GM06990 (cell line): ENCODE measurements around the gene ADAMTSL1.

Experiments
- DNase-seq: peaks from one replicate; pipeline ENCODE4 v3.0.0-alpha.2; 2011; ENCODE audit not compliant: insufficient read length; ENCODE audit errors: extremely low read depth
- H3K27me3 ChIP-seq: replicated peaks from 2 replicates; pipeline ENCODE4 v1.6.0; 2011; ENCODE audit warnings: low read length; ENCODE audit not compliant: control insufficient read depth, insufficient read depth
- H3K36me3 ChIP-seq: 2 replicates; pipeline ENCODE4 v1.5.1; 2011; ENCODE audit warnings: low read length; ENCODE audit not compliant: control insufficient read depth, insufficient read depth
- H3K4me3 ChIP-seq: replicated peaks from 2 replicates; pipeline ENCODE4 v1.5.1; 2011; ENCODE audit warnings: low read depth, mild to moderate bottlenecking, control low read depth, low read length
- TF ChIP-seq, protein P1 (sequence below): IDR thresholded peaks from 2 replicates; pipeline ENCODE4 v1.5.1; 2011; ENCODE audit warnings: low read length, control low read depth, mild to moderate bottlenecking, inconsistent platforms; ENCODE audit not compliant: insufficient read depth, poor library complexity, severe bottlenecking

Gene ADAMTSL1

DNA sequence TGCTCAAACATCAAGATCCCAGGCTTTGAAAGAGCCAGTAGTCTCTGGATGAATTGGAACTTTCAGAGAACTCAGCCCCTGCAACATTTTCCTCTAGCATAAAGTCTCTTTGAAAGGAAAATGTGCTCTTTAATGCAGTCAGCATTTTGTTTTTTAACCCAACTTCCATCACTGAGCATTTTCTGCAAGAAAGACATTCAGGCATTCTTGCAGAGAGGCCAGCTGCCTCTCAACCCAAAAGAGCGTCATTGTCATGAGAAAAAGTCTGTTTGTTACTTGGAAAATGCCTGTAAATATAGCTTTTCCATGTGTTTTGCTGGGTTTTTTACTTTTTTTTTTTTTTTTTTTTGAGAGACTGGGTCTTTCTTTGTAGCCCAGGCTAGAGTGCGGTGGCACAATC lies 225.0 kb downstream of the ADAMTSL1 start:
- TF ChIP-seq, protein P1, sequence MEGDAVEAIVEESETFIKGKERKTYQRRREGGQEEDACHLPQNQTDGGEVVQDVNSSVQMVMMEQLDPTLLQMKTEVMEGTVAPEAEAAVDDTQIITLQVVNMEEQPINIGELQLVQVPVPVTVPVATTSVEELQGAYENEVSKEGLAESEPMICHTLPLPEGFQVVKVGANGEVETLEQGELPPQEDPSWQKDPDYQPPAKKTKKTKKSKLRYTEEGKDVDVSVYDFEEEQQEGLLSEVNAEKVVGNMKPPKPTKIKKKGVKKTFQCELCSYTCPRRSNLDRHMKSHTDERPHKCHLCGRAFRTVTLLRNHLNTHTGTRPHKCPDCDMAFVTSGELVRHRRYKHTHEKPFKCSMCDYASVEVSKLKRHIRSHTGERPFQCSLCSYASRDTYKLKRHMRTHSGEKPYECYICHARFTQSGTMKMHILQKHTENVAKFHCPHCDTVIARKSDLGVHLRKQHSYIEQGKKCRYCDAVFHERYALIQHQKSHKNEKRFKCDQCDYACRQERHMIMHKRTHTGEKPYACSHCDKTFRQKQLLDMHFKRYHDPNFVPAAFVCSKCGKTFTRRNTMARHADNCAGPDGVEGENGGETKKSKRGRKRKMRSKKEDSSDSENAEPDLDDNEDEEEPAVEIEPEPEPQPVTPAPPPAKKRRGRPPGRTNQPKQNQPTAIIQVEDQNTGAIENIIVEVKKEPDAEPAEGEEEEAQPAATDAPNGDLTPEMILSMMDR = no peak
- no peaks in the 10 kb centered on the region for H3K27me3 ChIP-seq
- DNase-seq = no peak
- no peak overlapping the region for H3K4me3 ChIP-seq
- no peaks in the 10 kb centered on the region for H3K36me3 ChIP-seq

DNA sequence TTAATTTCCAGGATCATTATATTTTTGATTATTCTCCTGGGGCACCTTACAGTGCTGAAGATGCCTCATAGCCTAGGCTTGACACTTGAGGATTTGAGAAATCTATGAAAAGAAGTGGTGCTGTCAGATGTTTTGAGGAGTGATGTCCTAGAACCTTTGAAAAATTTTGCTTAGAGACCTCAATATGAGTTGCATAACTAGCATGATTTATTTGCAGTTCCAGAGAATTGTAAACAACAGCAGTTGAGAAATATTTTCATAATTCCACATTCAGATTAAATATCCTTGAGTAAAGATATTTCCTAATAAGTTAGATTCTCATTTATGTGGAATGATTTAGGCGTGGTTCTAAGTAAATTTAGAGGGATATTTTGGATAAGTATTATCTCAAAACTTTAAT lies 225.8 kb downstream of the ADAMTSL1 start:
- no peak for DNase-seq
- TF ChIP-seq, protein P1 = no peak
- no peaks in the 10 kb centered on the region for H3K36me3 ChIP-seq
- no peaks in the 10 kb centered on the region for H3K27me3 ChIP-seq
- no peak overlapping the region for H3K4me3 ChIP-seq

DNA sequence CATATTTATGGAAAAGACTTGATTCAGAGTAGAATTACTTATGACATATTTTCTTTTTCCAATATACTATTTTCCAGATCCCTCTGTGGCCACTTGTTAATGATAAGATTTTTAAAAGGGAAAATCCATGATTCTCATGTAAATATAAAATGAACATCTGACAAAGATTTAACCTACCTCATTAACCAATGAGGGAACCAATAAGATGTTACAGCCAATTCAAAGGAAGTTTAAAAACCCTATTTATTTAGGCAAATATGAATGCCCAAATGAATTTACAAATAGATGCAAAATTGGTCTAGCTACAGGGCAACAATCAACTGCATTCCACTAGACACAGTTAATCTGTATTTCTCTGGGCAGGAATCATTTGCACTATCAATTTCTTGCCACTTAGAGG lies 226.8 kb downstream of the ADAMTSL1 start:
- H3K27me3 ChIP-seq = no peaks in the 10 kb centered on the region
- no peak overlapping the region for H3K4me3 ChIP-seq
- TF ChIP-seq, protein P1 = no peak
- H3K36me3 ChIP-seq = no peaks in the 10 kb centered on the region
- DNase-seq = no peak

GRCh38 chr9:18703151-18703900 lies 229.4 kb downstream of the ADAMTSL1 start:
- no peak overlapping the region for H3K4me3 ChIP-seq
- no peaks in the 10 kb centered on the region for H3K36me3 ChIP-seq
- no peak for DNase-seq
- no peaks in the 10 kb centered on the region for H3K27me3 ChIP-seq
- TF ChIP-seq, protein P1 = no peak

- no peaks in the 10 kb centered on the region for H3K27me3 ChIP-seq
- TF ChIP-seq, protein P1 = no peak
- DNase-seq = no peak
- no peak overlapping the region for H3K4me3 ChIP-seq
- no peaks in the 10 kb centered on the region for H3K36me3 ChIP-seq
Observed at GRCh38 chr9:18703901-18704379, 230.0 kb downstream of the ADAMTSL1 start.
